ENCODE data around the gene SHTN1.

Gene SHTN1, protein sequence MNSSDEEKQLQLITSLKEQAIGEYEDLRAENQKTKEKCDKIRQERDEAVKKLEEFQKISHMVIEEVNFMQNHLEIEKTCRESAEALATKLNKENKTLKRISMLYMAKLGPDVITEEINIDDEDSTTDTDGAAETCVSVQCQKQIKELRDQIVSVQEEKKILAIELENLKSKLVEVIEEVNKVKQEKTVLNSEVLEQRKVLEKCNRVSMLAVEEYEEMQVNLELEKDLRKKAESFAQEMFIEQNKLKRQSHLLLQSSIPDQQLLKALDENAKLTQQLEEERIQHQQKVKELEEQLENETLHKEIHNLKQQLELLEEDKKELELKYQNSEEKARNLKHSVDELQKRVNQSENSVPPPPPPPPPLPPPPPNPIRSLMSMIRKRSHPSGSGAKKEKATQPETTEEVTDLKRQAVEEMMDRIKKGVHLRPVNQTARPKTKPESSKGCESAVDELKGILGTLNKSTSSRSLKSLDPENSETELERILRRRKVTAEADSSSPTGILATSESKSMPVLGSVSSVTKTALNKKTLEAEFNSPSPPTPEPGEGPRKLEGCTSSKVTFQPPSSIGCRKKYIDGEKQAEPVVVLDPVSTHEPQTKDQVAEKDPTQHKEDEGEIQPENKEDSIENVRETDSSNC

DNA sequence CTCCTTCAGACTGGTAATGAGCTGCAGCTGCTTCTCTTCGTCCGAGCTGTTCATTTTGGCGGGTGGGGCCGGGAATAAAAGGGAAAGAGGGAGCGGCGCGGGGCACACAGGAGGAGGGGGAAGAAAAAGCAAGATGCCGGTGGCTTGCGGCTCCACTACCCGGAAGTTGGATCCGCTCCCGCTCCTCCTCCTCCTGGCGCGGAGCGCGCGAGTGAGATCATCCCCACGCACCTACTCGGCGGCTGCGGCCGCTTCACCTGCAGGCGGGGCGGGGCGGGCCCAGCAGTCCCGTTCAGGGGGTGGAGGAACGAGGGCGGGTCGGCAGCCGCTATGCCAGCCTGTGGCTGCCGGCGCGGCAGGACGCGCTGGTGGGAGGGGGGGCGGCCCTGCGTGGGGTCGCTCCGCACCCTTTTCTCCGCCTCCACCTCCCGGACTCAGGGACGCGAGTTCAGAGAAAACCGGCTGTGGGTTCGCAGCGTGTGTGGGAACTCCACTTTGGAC is at the start of gene SHTN1:
Gene SHTN1 (minus strand): TSS at position 162 of the 501 bp plus-strand sequence. CDS start 108 bp downstream, at position 54.
- DNase-seq (ENCODE audit: low read depth, low spot score): no peak

DNA sequence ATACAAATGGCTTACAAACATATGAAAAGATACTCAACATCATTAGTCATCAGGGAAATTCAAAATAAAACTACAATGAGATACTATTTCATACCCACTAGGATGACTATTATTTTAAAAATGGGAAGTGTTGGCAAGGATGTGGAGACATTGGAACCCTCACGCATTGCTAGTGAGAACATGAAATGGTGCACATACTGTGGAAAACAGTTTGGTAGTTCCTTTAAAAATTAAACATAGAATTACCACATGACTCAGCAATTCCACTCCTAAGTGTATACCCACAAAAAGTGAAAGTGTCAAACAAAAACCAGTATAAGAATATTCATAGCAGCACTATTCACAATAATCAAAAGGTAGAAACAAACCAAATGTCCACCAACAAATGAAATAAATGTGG is 48.5 kb upstream of the SHTN1 start:
- DNase-seq (ENCODE audit: low read depth, low spot score): no peak

DNA sequence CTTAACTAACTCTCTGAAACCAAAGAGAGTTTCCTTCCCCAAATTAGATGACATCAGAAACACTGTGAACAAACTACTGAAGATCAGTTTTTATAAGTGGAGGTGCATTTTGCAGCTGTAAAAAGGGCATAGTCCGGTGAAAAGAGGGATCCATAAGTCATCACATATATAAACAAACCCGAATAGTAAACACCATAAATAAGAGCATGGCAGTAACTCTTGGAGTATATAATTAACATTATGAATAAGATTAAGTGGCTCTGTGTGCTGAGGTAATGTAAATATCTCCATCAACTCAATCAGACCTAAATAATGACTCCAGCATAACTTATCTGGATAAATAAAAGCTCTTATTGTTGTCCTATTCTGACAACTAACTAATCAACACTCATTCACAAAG is 43.0 kb upstream of the SHTN1 start:
- no peak for DNase-seq (ENCODE audit: low read depth, low spot score)

DNA sequence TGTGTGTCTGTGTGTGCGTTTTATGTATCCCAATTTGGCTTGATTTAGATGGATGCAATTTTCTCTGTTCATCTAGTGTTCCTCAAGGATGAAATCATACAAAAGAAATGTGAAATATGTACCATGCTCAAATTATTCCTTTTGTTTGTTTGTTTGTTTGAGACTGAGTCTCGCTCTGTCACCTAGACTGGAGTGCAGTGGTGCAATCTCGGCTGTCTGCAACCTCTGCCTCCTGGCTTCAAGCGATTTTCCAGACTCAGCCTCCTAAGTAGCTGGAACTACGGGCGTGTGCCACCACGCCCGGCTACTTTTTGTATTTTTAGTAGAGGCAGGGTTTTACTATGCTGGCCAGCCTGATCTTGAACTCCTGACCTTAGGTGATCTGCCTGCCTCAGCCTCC is 11.3 kb upstream of the SHTN1 start:
- DNase-seq (ENCODE audit: low read depth, low spot score): no peak

DNA sequence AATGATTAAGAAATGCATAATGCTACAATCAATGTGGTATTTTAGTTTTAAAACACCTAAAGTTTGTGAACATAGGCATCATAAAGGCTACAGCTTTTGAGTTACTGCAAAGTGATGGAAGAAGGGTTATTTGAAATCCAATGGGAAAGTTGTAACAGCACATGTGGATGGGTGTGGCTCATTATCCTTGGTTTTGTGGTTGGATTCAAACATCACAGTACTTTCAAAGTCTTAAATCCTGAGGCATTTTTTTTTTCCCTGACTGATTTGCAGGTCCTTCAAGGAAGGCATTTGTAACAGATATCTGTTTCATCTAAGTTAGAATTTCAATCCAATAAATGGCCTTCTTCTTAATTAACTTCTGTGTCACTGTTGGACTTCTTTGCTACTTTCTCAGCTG is 9.8 kb upstream of the SHTN1 start:
- no peak for DNase-seq (ENCODE audit: low read depth, low spot score)

DNA sequence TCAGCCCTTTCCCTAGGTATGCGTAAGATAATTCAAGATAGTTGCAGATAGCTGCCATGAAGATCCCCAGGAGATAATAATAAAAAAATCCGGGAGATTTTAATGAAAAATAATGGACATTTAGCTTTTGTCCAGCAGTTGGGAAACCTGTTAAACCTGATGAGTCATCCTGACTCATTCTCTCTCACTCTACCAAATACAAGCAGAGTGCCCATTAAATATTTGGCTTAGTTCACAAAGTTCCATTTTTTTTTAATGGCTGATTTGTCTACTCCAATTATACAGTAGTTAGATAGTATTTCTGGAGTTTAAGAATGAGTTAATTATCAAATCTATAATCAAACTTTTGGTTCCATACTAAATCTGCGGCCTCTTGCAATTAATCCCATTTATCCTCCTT is 2.1 kb upstream of the SHTN1 start:
- DNase-seq (ENCODE audit: low read depth, low spot score): no peak

DNA sequence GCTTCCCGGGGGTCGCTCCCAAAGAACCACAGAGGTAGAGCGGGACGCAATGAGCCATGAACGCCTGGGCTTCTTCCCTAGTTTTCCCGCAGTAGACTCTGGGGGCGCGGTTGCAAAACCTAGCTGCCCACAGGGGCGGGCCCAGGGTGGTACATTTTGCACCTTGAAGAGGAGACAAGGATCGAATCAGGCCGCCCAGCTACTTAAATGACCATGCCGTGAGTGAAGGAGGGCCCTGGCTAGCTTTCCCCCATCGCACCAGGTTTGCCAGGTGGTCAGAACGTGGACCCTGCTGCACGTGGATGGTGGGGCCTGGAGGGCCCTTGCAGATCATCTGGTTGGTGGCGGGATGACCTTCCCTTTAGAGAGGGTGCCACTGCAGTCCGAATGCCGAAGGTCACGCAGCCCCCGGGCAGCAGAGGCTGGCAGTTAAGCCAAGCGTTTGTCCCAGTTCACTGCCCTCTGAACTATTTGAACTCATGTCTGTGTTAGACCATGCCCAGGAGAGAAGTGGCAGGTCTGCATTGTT is 604 bp upstream of the SHTN1 start:
- no peak for DNase-seq (ENCODE audit: low read depth, low spot score)

DNA sequence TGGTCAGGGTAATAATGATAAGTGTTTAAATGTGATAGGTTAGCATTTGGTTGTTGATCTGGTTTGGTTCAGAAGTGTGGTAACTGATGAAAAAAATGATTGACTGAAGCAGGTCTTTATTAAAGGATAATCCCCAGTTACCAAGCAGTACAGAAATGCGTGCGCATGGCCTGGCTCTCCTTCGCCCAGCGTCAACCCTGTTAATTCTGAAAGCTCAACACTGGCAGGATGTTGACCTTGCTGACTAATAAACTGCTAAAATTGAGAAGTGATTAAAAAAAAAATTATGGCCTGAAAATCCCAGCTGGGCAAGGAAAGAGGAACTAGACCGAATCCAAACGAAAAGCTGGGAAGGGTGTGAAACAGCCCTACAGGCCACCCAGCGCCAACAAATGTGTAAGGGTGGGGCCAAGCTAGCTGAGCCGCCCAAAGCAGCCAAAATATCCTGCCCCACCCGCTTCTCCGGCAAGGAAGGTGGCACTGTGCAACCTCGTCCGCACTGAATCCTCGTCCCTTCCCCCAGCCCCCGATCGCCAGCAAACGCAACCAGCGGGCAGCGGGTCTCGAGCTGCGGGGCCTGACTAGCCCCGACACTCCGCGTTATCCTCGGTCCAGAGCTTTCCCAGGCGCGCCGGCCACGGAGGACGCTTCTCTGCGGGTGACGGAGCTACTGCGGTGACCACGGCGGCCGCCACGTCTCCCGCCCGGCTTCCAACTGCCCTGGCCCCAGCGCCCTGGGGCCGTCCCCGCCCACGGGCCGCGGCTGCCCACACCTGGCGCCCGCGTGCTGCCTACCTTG is 561 bp downstream of the SHTN1 start:
- DNase-seq (ENCODE audit: low read depth, low spot score): no peak

DNA sequence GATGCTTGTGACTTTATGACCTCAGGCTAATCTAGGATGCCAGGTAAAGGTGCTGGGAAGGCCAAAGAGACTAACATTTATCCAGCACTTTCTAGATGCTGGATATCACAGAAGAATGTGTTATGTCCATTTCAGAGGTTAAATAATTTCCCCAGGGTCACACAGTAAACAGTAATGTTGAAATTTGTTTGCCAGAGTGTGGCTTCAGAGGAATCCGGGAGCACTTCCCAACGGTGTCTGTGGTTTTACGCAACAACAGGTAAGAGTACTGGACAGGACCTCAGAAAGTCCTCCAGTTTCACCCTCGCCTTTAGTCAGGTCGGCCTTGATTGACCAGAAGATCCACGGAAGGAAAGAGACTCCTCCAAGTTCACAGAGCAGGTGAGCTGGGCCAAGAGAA is 1.7 kb downstream of the SHTN1 start:
- no peak for DNase-seq (ENCODE audit: low read depth, low spot score)

DNA sequence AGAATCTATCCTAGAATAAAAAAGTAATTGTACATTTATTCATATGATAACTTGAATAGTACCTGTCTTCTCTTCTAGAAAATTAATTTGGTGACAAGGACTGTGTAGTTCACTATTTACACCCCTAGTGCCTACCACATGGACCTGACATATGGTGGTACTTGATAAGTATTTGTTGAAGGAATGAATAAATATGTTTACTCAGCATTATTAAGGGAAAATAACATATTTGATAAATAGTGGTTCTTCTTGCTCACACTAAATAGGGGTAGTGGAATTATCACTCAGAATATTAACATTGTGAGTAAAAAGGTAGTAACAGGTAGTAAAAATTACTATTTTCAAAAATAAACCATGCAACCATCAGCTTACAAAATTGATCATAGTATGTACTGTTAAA is 2.8 kb downstream of the SHTN1 start:
- DNase-seq (ENCODE audit: low read depth, low spot score): no peak

DNA sequence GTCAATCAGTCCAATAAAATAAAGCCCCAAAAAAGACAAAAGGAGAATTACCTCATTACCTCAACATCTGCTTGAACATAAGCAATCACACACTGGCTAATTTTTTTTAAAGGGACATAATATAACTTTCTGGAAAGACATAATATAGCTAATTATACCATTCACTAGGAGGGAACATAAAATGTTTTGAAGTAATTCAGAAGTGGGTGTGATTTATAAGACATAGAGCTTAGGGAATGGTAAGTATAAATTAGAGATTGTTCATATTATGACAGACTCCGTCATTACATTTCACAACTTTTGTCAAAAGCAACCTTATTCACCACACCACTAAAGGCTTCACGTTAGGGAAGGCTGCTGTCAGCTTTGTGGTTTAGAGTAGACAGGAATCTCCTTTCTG is 3.8 kb downstream of the SHTN1 start:
- no peak for DNase-seq (ENCODE audit: low read depth, low spot score)

DNA sequence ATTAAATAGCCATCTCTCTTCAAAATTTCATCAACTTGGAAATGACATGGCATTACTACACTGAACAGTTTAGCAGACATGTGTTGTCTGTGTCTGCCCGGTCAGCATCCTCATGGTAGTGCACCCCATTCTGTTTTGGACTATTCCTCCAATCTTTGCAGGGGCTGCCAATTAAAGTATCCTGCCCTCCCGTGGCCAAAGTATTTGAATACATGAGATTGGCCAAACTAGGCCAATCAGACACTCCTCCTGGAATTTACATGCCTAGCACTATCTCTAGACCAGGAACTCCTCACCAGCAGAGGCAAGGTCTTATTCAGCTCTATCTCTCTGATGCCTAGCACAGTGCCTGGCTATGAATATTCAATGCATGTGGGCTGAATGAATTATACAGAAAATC is 4.4 kb downstream of the SHTN1 start:
- DNase-seq (ENCODE audit: low read depth, low spot score): no peak

DNA sequence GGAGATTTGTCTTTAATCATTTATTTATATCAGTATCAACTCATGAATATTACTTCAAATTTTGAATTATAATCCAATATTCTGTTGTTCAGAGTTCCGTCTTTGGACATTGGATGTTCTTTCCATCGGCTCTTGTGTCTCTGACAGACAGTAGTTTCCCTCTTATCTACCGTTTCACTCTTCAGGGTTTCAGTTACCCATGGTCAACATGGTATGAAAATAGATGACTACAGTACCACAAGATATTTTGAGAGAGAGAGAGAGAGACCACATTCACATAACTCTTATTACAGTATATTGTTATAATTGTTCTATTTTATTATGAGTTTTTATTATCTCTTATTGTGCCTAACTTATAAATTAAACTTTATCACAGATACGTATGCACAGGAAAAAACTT is 6.8 kb downstream of the SHTN1 start:
- DNase-seq (ENCODE audit: low read depth, low spot score): no peak

DNA sequence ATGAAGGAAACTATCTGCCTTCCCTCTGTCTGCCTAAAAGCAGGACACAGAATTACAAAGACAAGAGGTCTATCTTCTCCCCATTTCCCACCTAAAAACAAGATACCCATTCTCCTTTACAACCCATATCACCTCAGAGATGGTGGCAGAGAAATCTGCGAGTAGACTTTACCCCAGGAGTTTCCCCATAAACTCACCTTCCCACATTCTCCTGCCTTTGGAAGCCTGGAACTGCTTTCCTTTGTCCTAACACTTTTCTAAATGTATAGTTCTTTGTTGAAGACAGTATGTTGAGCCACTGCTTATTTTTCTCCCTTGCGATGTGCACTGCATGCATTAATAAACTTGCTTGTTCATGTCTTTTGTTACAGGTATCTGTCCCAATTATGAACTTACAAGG is 8.0 kb downstream of the SHTN1 start:
- DNase-seq (ENCODE audit: low read depth, low spot score): no peak

DNA sequence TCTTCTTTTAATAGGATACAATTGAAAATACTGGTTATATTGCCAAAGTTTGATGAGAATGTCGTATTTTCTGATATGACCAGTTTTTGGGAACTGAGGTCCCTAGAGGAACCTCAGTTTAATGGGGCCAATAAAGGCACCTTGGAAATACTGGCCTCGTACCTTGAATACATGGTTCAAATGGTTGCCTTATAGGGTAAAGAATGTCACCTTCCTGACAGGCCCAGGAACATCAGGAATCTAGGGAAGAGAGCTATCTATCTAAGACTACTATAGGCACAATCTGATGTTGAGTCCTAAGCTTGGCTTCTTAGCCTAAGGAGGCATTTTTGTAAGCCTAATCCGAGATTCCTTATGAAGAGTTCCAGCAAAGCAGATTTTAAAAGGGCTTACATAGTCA is 9.3 kb downstream of the SHTN1 start:
- DNase-seq (ENCODE audit: low read depth, low spot score): no peak

DNA sequence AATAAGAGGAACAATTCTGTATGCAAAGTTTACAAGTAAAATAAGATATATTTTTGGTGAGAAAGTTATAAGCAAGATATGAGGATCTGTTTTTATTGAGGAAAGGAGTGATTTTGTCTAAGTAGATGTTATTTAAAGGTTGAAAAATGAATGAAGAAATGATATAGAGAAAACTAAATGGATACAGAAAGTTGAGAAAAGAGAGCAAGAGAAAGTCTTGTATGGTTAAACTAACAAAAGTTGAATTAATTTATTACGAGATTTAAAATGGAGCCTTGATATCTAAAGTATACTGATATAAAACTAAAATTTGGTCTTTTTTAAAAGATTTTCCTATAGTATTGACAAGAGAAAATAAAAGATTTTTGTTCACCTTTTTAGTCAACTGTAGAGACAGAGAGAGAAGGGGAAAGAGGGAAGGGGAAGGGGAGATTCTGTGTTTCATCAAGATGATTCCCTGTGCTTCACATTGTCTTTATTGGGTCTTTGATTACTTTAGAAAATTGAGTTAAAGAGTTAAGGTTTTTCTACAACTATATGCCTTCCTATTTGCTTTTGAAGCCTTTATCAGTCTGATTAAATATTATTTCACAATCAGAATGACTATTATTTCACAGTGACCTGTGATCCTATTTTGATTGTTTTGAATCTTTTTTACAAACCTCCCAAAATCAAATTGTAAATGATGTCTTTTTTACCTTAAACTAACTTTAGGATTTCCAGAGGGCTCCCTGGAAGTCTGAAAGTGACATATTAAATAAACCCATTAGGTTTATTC is 10.7 kb downstream of the SHTN1 start:
- DNase-seq (ENCODE audit: low read depth, low spot score): no peak

DNA sequence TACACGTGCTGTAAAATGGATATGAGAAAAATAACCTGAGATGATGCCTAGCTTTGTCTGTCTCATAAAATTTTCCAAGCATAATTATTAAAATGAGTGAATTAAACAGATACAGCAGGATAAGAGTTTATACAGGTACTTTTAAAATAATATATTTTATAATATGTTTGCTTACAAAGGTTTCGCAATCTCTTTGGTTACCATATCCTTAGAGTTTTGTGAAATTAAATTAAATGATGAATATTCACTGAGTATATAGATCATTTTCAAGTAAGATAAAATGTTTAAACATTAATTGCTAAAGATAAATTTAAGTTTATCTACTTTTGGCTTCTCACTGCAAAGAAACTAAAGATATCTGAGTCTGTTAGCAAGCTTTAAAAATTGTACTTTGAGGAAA is 11.4 kb downstream of the SHTN1 start:
- no peak for DNase-seq (ENCODE audit: low read depth, low spot score)

DNA sequence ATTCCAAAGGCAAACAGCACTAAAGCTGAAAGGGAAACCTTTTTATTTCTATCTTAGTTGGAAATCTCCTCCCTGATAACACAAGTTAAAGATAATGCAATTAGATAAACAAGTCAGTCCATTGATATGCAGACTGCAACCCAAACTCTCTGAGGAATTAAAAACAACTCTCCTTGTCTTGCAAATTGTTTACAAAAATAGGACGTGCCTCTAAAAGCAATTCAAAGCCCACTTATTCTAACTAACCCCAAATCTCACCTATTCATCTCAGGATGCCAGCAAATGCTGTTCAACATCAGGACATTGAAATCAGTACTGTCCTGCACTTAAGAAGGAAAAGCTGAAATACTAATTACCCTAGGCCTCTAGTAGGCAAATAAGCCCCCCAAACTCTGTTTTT is 12.8 kb downstream of the SHTN1 start:
- no peak for DNase-seq (ENCODE audit: low read depth, low spot score)

DNA sequence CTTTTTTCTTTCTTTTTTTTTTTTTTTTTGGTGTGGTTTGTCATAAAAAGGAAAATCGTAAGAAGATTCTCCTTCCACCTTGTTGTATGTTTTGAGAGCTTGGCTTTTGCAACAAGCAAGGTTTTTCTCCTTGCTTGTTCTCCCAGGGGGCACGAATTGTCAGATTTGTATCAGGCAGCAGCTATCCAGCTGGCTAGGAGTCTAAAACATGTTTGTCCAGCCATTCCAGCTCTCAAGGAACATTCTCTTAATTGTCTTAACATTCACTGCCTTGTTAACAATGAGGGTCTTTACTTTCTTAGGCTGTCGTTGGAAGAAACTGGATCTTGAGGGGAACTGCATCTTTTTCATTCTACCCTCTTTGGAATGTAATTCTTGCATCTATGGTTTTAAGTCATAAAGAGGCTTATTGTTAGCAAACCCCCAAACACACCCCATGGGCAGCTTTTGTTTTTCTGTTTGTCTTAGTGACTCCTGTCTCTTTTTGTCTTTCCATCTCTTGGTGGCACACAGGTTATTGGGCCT is 14.6 kb downstream of the SHTN1 start:
- DNase-seq (ENCODE audit: low read depth, low spot score): no peak

DNA sequence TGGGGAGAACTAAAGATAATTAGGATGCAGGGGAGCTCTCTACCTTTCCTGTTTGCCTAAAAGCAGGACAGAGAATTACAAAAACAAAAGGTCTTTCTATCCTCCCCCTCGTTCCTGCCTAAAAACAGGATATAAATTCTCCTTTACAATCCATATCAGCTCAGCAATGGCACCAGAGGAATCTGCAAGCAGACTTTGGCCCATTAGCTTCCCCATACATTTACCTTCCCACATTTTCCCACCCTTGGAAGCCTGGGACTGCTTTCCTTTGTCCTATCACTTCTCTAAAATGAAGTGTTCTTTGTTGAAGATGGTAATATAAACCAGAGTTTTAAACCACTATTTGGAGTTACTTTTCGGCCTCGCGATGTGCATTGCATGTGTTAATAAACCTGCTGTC is 15.5 kb downstream of the SHTN1 start:
- no peak for DNase-seq (ENCODE audit: low read depth, low spot score)

DNA sequence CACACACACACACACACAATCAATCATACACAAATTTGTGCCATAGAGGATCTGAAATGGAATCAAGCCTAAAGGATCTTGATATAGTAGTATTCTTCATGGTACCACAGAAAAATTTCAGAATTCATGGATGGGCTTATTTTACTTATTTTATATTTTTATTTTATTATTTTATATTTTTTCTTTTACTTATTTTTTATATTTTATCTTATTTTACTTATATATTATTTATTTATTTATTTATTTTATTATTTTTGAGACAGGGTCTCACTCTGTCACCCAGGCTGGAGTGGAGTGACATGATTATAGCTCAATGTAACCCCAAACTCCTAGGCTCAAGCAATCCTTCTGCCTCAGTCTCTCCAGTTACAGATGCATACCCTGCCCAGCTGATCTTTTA is 16.7 kb downstream of the SHTN1 start:
- no peak for DNase-seq (ENCODE audit: low read depth, low spot score)

Measured in activated naive CD8-positive, alpha-beta T cell treated with anti-CD3 and anti-CD28 coated beads, Interleukin-2, amount 50 U/mL, for 16 hours (primary cell).